Hepatocyte (in vitro differentiated cells): Measurements from ENCODE around the gene SLC12A7.

Source experiments
- CTCF ChIP-seq: fragments of 200-600 bp; sonication (generic); IDR thresholded peaks from 2 replicates; pipeline ENCODE4 v1.5.1; 2016; ENCODE audit warnings: antibody characterized with exemption, mild to moderate bottlenecking; ENCODE audit not compliant: poor library complexity
- EZH2 ChIP-seq: fragments of 200-600 bp; sonication (generic); IDR thresholded peaks from 2 replicates; pipeline ENCODE4 v1.6.1; 2016; ENCODE audit warnings: antibody characterized with exemption, mild to moderate bottlenecking, borderline replicate concordance

- TF ChIP-seq CTCF (no peak), EZH2 (no peak)
Observed at GRCh38 chr5:1118231-1118698, 6.4 kb upstream of the SLC12A7 start.
